Parathyroid adenoma (tissue), 2 donors: ENCODE measurements around the gene HES4.

ENCODE experiments used
- H2AFZ ChIP-seq: fragments of 300-600 bp; sonication (generic); one replicate; pipeline ENCODE4 v1.7.0; 2017; ENCODE audit warnings: antibody characterized with exemption, mild to moderate bottlenecking
- H3K27ac ChIP-seq: fragments of 300-600 bp; sonication (generic); one replicate; pipeline ENCODE4 v1.7.0; 2017
- H3K27me3 ChIP-seq: fragments of 300-600 bp; sonication (generic); one replicate; pipeline ENCODE4 v1.7.0; 2017; ENCODE audit warnings: low read length; ENCODE audit not compliant: control insufficient read depth, insufficient read depth
- H3K36me3 ChIP-seq: fragments of 300-600 bp; sonication (generic); one replicate; pipeline ENCODE4 v1.7.0; 2017; ENCODE audit warnings: low read length; ENCODE audit not compliant: control insufficient read depth, insufficient read depth
- H3K4me1 ChIP-seq: fragments of 300-600 bp; sonication (generic); one replicate; pipeline ENCODE4 v1.7.0; 2017; ENCODE audit warnings: control low read depth
- H3K4me2 ChIP-seq: fragments of 300-600 bp; sonication (generic); one replicate; pipeline ENCODE4 v1.7.0; 2017; ENCODE audit warnings: low read length
- H3K4me3 ChIP-seq: fragments of 300-600 bp; sonication (generic); one replicate; pipeline ENCODE4 v1.7.0; 2017; ENCODE audit warnings: low read depth, low read length
- H3K79me2 ChIP-seq: fragments of 300-600 bp; sonication (generic); one replicate; pipeline ENCODE4 v1.7.0; 2017; ENCODE audit warnings: control low read depth
- H3K9ac ChIP-seq: fragments of 300-600 bp; sonication (generic); one replicate; pipeline ENCODE4 v1.7.0; 2017; ENCODE audit warnings: mild to moderate bottlenecking
- H3K9me3 ChIP-seq: fragments of 300-600 bp; sonication (generic); one replicate; pipeline ENCODE4 v1.7.0; 2017; ENCODE audit warnings: low read length; ENCODE audit not compliant: control insufficient read depth
- CTCF ChIP-seq: fragments of 300-600 bp; sonication (generic); IDR thresholded peaks from one replicate; pipeline ENCODE4 v1.7.0; 2017; ENCODE audit warnings: antibody characterized with exemption, mild to moderate bottlenecking
- donor health status: primary hyperparathyroidism.

The HES4 gene

GRCh38 chr1:984476-984814 is 15.5 kb downstream of the HES4 start:
- no peak overlapping the region for H3K4me3 ChIP-seq
- H3K36me3 ChIP-seq, result no peaks in the 10 kb centered on the region
- no peaks in the 10 kb centered on the region for H3K27me3 ChIP-seq
- no peak overlapping the region for H3K9ac ChIP-seq
- H3K27ac ChIP-seq, result no peak overlapping the region
- H3K4me1 ChIP-seq, result no peaks in the 10 kb centered on the region
- TF ChIP-seq CTCF, result no peak
- H3K9me3 ChIP-seq, result no peaks in the 10 kb centered on the region
- H3K4me2 ChIP-seq, result peak overlapping the region; percentile 81
- no peaks in the 10 kb centered on the region for H3K79me2 ChIP-seq
- no peak overlapping the region for H2AFZ ChIP-seq

- peak; percentile 67 for TF ChIP-seq CTCF
- no peaks in the 10 kb centered on the region for H3K27me3 ChIP-seq
- no peak overlapping the region for H3K4me3 ChIP-seq
- H3K4me1 ChIP-seq, result no peaks in the 10 kb centered on the region
- H3K27ac ChIP-seq, result no peak overlapping the region
- no peaks in the 10 kb centered on the region for H3K79me2 ChIP-seq
- H3K9ac ChIP-seq, result no peak overlapping the region
- no peaks in the 10 kb centered on the region for H3K36me3 ChIP-seq
- no peaks in the 10 kb centered on the region for H3K9me3 ChIP-seq
- no peak overlapping the region for H2AFZ ChIP-seq
- H3K4me2 ChIP-seq, result peak overlapping the region; percentile 81
Measured at GRCh38 chr1:983798-984475, 16.0 kb downstream of the HES4 start.

GRCh38 chr1:982765-983436 is 17.0 kb downstream of the HES4 start:
- no peaks in the 10 kb centered on the region for H3K36me3 ChIP-seq
- H3K4me1 ChIP-seq, result no peaks in the 10 kb centered on the region
- H3K4me2 ChIP-seq, result no peak overlapping the region
- no peaks in the 10 kb centered on the region for H3K27me3 ChIP-seq
- TF ChIP-seq CTCF, result no peak
- no peak overlapping the region for H3K9ac ChIP-seq
- no peak overlapping the region for H3K4me3 ChIP-seq
- H3K79me2 ChIP-seq, result no peaks in the 10 kb centered on the region
- no peak overlapping the region for H2AFZ ChIP-seq
- no peak overlapping the region for H3K27ac ChIP-seq
- H3K9me3 ChIP-seq, result no peaks in the 10 kb centered on the region

GRCh38 chr1:981955-982558 is 17.8 kb downstream of the HES4 start, which contains the start of gene PERM1:
Gene PERM1, minus strand, starts transcription at chr1:982093. Its CDS starts 1,064 bp downstream, at chr1:981029.
- no peaks in the 10 kb centered on the region for H3K9me3 ChIP-seq
- no peaks in the 10 kb centered on the region for H3K79me2 ChIP-seq
- H3K4me2 ChIP-seq, result no peak within 1 kb of the TSS
- H3K27ac ChIP-seq, result no peak within 1 kb of the TSS
- no peaks in the 10 kb centered on the region for H3K4me1 ChIP-seq
- no peak within 1 kb of the TSS for H2AFZ ChIP-seq
- H3K36me3 ChIP-seq, result no peaks in the 10 kb centered on the region
- no peak within 1 kb of the TSS for H3K4me3 ChIP-seq
- no peak within 1 kb of the TSS for H3K9ac ChIP-seq
- no peaks in the 10 kb centered on the region for H3K27me3 ChIP-seq
- TF ChIP-seq CTCF, result no peak
